K562 (cell line): ENCODE measurements around the gene DCST1. TPM values are rescaled to one million over a fixed set of nuclear protein-coding genes. Genes with fewer than 3 reads are reported as not detected.
A peak's percentile ranks its signal among the peaks of the same experiment; 100 is the strongest.

Source experiments
- BCOR ChIP-seq: fragments of 450-650 bp; IDR thresholded peaks from 2 replicates; pipeline ENCODE4 v1.6.1; 2016
- BHLHE40 ChIP-seq: IDR thresholded peaks from 2 replicates; pipeline ENCODE4 v1.6.1; 2011; ENCODE audit warnings: low read length, improper control_type of control experiment
- NBN ChIP-seq: fragments of 450-650 bp; IDR thresholded peaks from 2 replicates; pipeline ENCODE4 v1.6.1; 2016; ENCODE audit warnings: low read depth, mild to moderate bottlenecking
- RFX1 ChIP-seq: fragments of 450-650 bp; IDR thresholded peaks from 2 replicates; pipeline ENCODE4 v1.6.1; 2016; ENCODE audit warnings: mild to moderate bottlenecking, moderate library complexity
- TCF3 ChIP-seq: sonication (generic); formaldehyde crosslinking; IDR thresholded peaks from 2 replicates; pipeline ENCODE4 v1.4.0; 2020; ENCODE audit warnings: mild to moderate bottlenecking, missing genetic modification reagents
- ZNF197 ChIP-seq: fragments of 200-800 bp; sonication (Bioruptor generic); IDR thresholded peaks from 2 replicates; pipeline ENCODE4 v1.6.1; 2016; ENCODE audit warnings: low read depth, missing genetic modification characterization, missing compliant biosample characterization
- polyA plus RNA-seq, 8 experiments: library from polyadenylated mRNA; depleted of rRNA in 4 of 8; stranded (reverse) in 5 of 8; unstranded in 3 of 8; fragments of >200 nt; fragmentation: Nextera tagmentation in 2 of 8; fragmentation: Illumina TruSeq in 1 of 8; extraction: Ambion mirVana in 2 of 8; extraction: Trizol in 1 of 8; gene quantifications; 2 replicates each; pipeline versions ENCODE4 v1.2.1 to v1.2.3, GENCODE V29; 2011 to 2014; ENCODE audit warnings: inconsistent platforms in 1 of 8, missing spikeins in 1 of 8
- total RNA-seq, 7 experiments: library from RNA; depleted of rRNA in 6 of 7; stranded (reverse); fragments of >200 nt in 6 of 7; fragmentation: Illumina TruSeq in 2 of 7; extraction: Trizol in 2 of 7; gene quantifications; 2 replicates each; pipeline versions ENCODE4 v1.2.1 to v1.2.3, GENCODE V29; 2011 to 2021; ENCODE audit warnings: low replicate concordance in 1 of 7
- TF ChIP-seq, protein P1 (sequence below): IDR thresholded peaks from 2 replicates; pipeline ENCODE4 v1.6.1; 2012; ENCODE audit warnings: low read depth, low read length, improper control_type of control experiment, borderline replicate concordance
- TF ChIP-seq, protein P2 (sequence below): sonication (generic); formaldehyde crosslinking; IDR thresholded peaks from 2 replicates; pipeline ENCODE4 v1.8.1; 2023; ENCODE audit warnings: mild to moderate bottlenecking, missing genetic modification reagents, moderate library complexity
- TF ChIP-seq, protein P3 (sequence below): fragments of 200-800 bp; sonication (Bioruptor generic); IDR thresholded peaks from 2 replicates; pipeline ENCODE4 v1.6.1; 2017; ENCODE audit warnings: missing genetic modification characterization, missing compliant biosample characterization
- TF ChIP-seq, protein P4 (sequence below): sonication (generic); formaldehyde crosslinking; IDR thresholded peaks from 2 replicates; pipeline ENCODE4 v1.8.0; 2022; ENCODE audit warnings: mild to moderate bottlenecking, missing genetic modification reagents
- TF ChIP-seq, protein P5 (sequence below): fragments of 450-650 bp; formaldehyde crosslinking; IDR thresholded peaks from 2 replicates; pipeline ENCODE4 v1.4.0; 2020; ENCODE audit warnings: mild to moderate bottlenecking, moderate library complexity
- TF ChIP-seq, protein P6 (sequence below), 3 experiments: fragments of 200-800 bp in 1 of 3; fragments of 250-450 bp in 1 of 3; fragments of 450-650 bp in 1 of 3; sonication (Bioruptor Pico) in 1 of 3; sonication (Bioruptor generic) in 1 of 3; formaldehyde crosslinking in 1 of 3; IDR thresholded peaks; 2 replicates each; pipeline versions ENCODE4 v1.6.1 to v1.8.0; 2016 to 2022; ENCODE audit warnings: mild to moderate bottlenecking in 2 of 3, missing genetic modification characterization in 2 of 3, missing compliant biosample characterization in 1 of 3, moderate library complexity in 1 of 3

DCST1 gene
- total and polyA plus RNA-seq, 9 of the 15 experiments (the other 6 are each of a cell fraction or from before 2014, with no cell fraction given): not detected

DNA sequence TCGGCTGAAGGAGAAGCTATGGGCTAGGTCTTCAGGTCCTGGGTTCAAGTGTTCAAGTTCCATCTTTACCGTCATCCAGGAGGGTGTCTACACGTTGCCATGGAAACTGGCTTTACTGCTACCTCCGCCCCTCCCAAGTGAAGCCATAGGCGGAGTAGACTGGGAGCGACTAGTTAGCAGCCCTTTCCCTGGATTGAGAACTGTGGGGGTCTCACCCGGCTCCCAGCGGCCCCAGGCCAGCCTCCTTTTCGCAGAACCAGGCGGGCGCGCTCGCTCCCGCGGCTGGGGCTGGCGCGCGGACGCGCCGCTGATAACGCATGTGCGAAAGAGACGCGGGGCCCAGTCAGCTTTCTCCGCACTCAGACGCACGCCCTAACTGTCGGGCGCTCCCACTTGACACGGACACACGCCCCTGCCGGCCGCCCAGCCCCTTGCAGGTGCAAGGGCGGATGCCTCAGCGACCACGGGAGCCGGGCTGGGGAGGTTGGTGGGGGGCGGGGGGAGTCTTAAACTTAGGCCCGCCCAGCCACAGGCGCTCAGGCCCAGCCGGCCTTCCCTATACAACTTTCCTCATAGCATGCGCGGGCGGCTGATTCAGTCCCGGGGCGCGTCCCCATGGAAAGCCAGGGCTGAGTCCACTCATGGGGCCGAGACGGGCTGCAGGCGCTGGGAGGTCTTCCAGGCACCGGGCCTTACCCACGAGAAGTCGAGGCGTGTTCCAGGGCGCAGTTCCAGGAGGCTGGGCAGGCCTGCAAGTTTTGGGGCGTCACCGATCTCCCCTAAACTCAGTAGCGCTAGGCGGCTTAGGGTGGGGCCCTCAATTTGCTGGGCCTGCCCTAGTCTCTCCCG, 37.3 kb downstream of the DCST1 start (continued):
- TF ChIP-seq, protein P1, sequence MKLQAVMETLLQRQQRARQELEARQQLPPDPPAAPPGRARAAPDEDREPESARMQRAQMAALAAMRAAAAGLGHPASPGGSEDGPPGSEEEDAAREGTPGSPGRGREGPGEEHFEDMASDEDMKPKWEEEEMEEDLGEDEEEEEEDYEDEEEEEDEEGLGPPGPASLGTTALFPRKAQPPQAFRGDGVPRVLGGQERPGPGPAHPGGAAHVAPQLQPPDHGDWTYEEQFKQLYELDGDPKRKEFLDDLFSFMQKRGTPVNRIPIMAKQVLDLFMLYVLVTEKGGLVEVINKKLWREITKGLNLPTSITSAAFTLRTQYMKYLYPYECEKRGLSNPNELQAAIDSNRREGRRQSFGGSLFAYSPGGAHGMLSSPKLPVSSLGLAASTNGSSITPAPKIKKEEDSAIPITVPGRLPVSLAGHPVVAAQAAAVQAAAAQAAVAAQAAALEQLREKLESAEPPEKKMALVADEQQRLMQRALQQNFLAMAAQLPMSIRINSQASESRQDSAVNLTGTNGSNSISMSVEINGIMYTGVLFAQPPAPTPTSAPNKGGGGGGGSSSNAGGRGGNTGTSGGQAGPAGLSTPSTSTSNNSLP: no peak
- TF ChIP-seq BCOR (peak; percentile 70), NBN (0 out of 2 replicates have a peak, but pooled peaks have one; percentile 28), BHLHE40 (peak; percentile 87), ZNF197 (no peak), RFX1 (peak; percentile 97), TCF3 (CRISPR knock-in tag) (peak; percentile 35; the same call in 1 of the 2 replicates)
- TF ChIP-seq, protein P2, sequence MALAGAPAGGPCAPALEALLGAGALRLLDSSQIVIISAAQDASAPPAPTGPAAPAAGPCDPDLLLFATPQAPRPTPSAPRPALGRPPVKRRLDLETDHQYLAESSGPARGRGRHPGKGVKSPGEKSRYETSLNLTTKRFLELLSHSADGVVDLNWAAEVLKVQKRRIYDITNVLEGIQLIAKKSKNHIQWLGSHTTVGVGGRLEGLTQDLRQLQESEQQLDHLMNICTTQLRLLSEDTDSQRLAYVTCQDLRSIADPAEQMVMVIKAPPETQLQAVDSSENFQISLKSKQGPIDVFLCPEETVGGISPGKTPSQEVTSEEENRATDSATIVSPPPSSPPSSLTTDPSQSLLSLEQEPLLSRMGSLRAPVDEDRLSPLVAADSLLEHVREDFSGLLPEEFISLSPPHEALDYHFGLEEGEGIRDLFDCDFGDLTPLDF (CRISPR knock-in tag): no peak
- TF ChIP-seq, protein P3, sequence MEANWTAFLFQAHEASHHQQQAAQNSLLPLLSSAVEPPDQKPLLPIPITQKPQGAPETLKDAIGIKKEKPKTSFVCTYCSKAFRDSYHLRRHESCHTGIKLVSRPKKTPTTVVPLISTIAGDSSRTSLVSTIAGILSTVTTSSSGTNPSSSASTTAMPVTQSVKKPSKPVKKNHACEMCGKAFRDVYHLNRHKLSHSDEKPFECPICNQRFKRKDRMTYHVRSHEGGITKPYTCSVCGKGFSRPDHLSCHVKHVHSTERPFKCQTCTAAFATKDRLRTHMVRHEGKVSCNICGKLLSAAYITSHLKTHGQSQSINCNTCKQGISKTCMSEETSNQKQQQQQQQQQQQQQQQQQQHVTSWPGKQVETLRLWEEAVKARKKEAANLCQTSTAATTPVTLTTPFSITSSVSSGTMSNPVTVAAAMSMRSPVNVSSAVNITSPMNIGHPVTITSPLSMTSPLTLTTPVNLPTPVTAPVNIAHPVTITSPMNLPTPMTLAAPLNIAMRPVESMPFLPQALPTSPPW: peak; percentile 72
- TF ChIP-seq, protein P4, sequence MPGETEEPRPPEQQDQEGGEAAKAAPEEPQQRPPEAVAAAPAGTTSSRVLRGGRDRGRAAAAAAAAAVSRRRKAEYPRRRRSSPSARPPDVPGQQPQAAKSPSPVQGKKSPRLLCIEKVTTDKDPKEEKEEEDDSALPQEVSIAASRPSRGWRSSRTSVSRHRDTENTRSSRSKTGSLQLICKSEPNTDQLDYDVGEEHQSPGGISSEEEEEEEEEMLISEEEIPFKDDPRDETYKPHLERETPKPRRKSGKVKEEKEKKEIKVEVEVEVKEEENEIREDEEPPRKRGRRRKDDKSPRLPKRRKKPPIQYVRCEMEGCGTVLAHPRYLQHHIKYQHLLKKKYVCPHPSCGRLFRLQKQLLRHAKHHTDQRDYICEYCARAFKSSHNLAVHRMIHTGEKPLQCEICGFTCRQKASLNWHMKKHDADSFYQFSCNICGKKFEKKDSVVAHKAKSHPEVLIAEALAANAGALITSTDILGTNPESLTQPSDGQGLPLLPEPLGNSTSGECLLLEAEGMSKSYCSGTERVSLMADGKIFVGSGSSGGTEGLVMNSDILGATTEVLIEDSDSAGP (CRISPR knock-in tag): no peak
- TF ChIP-seq, protein P5, sequence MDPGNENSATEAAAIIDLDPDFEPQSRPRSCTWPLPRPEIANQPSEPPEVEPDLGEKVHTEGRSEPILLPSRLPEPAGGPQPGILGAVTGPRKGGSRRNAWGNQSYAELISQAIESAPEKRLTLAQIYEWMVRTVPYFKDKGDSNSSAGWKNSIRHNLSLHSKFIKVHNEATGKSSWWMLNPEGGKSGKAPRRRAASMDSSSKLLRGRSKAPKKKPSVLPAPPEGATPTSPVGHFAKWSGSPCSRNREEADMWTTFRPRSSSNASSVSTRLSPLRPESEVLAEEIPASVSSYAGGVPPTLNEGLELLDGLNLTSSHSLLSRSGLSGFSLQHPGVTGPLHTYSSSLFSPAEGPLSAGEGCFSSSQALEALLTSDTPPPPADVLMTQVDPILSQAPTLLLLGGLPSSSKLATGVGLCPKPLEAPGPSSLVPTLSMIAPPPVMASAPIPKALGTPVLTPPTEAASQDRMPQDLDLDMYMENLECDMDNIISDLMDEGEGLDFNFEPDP (CRISPR knock-in tag): no peak
- TF ChIP-seq, protein P6, sequence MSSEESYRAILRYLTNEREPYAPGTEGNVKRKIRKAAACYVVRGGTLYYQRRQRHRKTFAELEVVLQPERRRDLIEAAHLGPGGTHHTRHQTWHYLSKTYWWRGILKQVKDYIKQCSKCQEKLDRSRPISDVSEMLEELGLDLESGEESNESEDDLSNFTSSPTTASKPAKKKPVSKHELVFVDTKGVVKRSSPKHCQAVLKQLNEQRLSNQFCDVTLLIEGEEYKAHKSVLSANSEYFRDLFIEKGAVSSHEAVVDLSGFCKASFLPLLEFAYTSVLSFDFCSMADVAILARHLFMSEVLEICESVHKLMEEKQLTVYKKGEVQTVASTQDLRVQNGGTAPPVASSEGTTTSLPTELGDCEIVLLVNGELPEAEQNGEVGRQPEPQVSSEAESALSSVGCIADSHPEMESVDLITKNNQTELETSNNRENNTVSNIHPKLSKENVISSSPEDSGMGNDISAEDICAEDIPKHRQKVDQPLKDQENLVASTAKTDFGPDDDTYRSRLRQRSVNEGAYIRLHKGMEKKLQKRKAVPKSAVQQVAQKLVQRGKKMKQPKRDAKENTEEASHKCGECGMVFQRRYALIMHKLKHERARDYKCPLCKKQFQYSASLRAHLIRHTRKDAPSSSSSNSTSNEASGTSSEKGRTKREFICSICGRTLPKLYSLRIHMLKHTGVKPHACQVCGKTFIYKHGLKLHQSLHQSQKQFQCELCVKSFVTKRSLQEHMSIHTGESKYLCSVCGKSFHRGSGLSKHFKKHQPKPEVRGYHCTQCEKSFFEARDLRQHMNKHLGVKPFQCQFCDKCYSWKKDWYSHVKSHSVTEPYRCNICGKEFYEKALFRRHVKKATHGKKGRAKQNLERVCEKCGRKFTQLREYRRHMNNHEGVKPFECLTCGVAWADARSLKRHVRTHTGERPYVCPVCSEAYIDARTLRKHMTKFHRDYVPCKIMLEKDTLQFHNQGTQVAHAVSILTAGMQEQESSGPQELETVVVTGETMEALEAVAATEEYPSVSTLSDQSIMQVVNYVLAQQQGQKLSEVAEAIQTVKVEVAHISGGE (CRISPR knock-in tag; IDR thresholded peaks at IDR 0.05): peak in 1 of 3 experiments; percentile 34; a peak in 1 of 6 replicates
